IMR-90 (cell line): ENCODE measurements around the gene FSTL5. TPM values are rescaled to one million over a fixed set of nuclear protein-coding genes. Genes with fewer than 3 reads are reported as not detected.

Experiments
- ATAC-seq: fragments of 200-7000 bp; cut with Tn5 transposase; 2 replicates; pipeline ENCODE4 v1.9.1; 2020; ENCODE audit warnings: low read depth, mild to moderate bottlenecking, moderate library complexity
- BruUV-seq: library from RNA; stranded (reverse); fragments of 400-500 nt; replicated peaks from 2 replicates; lab custom pipeline; 2021; lab: Mats Ljungman, UMichigan
- CTCF ChIA-PET: fragments of 300-600 bp; formaldehyde crosslinking; extraction: SDS; loops from one replicate; lab custom pipeline; 2021; ENCODE audit warnings: antibody characterized with exemption; lab: Yijun Ruan, JAX
- POLR2A ChIA-PET: fragments of 300-600 bp; sonication (Branson Sonifier 250); formaldehyde crosslinking; loops from one replicate; lab custom pipeline; 2022; ENCODE audit warnings: antibody characterized with exemption; ENCODE audit not compliant: unreplicated experiment; lab: Charles Lee
- DNase-seq: peaks from one replicate; pipeline ENCODE4 v3.0.0; 2013
- H2AFZ ChIP-seq: replicated peaks from 2 replicates; pipeline ENCODE3; 2013; ENCODE audit warnings: low read length, mild to moderate bottlenecking; ENCODE audit not compliant: poor library complexity
- H2AK5ac ChIP-seq: 2 replicates; pipeline ENCODE4 v1.6.1; 2013; ENCODE audit warnings: low read depth, low read length, inconsistent platforms
- H2AK9ac ChIP-seq: replicated peaks from 2 replicates; pipeline ENCODE3; 2013; ENCODE audit warnings: mild to moderate bottlenecking, low read depth, low read length, moderate library complexity; ENCODE audit not compliant: poor library complexity
- H2BK120ac ChIP-seq: 2 replicates; pipeline ENCODE4 v1.6.1; 2013; ENCODE audit warnings: low read depth, low read length, inconsistent platforms
- H2BK15ac ChIP-seq: 3 replicates; pipeline ENCODE4 v1.6.1; 2013; ENCODE audit warnings: low read depth, low read length, inconsistent platforms
- H2BK20ac ChIP-seq: 2 replicates; pipeline ENCODE4 v1.6.1; 2013; ENCODE audit warnings: low read depth, mild to moderate bottlenecking, inconsistent platforms, low read length, moderate library complexity
- H2BK5ac ChIP-seq: 2 replicates; pipeline ENCODE4 v1.6.1; 2013; ENCODE audit warnings: mild to moderate bottlenecking, low read depth, low read length, inconsistent platforms; ENCODE audit not compliant: poor library complexity, severe bottlenecking
- H3K14ac ChIP-seq: replicated peaks from 2 replicates; pipeline ENCODE4 v1.6.1; 2013; ENCODE audit warnings: low read depth, low read length, inconsistent platforms
- H3K18ac ChIP-seq: 2 replicates; pipeline ENCODE4 v1.6.1; 2013; ENCODE audit warnings: low read depth, low read length, control low read depth
- H3K23ac ChIP-seq: 2 replicates; pipeline ENCODE4 v1.6.1; 2013; ENCODE audit warnings: low read depth, low read length, inconsistent platforms
- H3K27ac ChIP-seq: 2 replicates; pipeline ENCODE4 v1.5.1; 2013; ENCODE audit warnings: mild to moderate bottlenecking, control low read depth, low read length; ENCODE audit not compliant: insufficient read depth
- H3K27me3 ChIP-seq: 2 replicates; pipeline ENCODE4 v1.6.1; 2013; ENCODE audit warnings: low read length; ENCODE audit not compliant: control insufficient read depth, insufficient read depth
- H3K36me3 ChIP-seq: 2 replicates; pipeline ENCODE4 v1.6.1; 2013; ENCODE audit warnings: low read length, mixed read lengths; ENCODE audit not compliant: control insufficient read depth, insufficient read depth
- H3K4ac ChIP-seq: 2 replicates; pipeline ENCODE4 v1.6.1; 2013; ENCODE audit warnings: low read depth, low read length, inconsistent platforms
- H3K4me1 ChIP-seq: 2 replicates; pipeline ENCODE4 v1.6.1; 2013; ENCODE audit warnings: low read length, mixed read lengths; ENCODE audit not compliant: control insufficient read depth, insufficient read depth
- H3K4me2 ChIP-seq: 2 replicates; pipeline ENCODE4 v1.6.1; 2013; ENCODE audit warnings: low read depth, mild to moderate bottlenecking, control low read depth, low read length, moderate library complexity
- H3K4me3 ChIP-seq: 2 replicates; pipeline ENCODE4 v1.5.1; 2013; ENCODE audit warnings: low read depth, mild to moderate bottlenecking, control low read depth, low read length, moderate library complexity; ENCODE audit not compliant: insufficient read depth
- H3K56ac ChIP-seq: 2 replicates; pipeline ENCODE4 v1.6.1; 2013; ENCODE audit warnings: low read length, inconsistent platforms; ENCODE audit not compliant: insufficient read depth; ENCODE audit errors: extremely low read depth
- H3K79me1 ChIP-seq, 2 experiments: 2 replicates each; pipeline ENCODE4 v1.6.1; 2013; ENCODE audit warnings: low read length in 2 of 2, inconsistent platforms in 1 of 2, low read depth in 1 of 2
- H3K9ac ChIP-seq: 2 replicates; pipeline ENCODE4 v1.6.1; 2013; ENCODE audit warnings: low read depth, low read length, control low read depth
- H3K9me1 ChIP-seq: 2 replicates; pipeline ENCODE4 v1.6.1; 2013; ENCODE audit warnings: low read length, inconsistent platforms; ENCODE audit not compliant: insufficient read depth
- H3K9me3 ChIP-seq: 2 replicates; pipeline ENCODE4 v1.6.1; 2013; ENCODE audit warnings: low read length; ENCODE audit not compliant: control insufficient read depth, insufficient read depth
- H4K20me1 ChIP-seq: 2 replicates; pipeline ENCODE4 v1.6.1; 2013; ENCODE audit warnings: low read length, inconsistent platforms; ENCODE audit not compliant: insufficient read depth
- H4K5ac ChIP-seq: 2 replicates; pipeline ENCODE4 v1.6.1; 2013; ENCODE audit warnings: mild to moderate bottlenecking, low read depth, low read length, control low read depth
- H4K8ac ChIP-seq, 2 experiments: 2 replicates each; pipeline ENCODE4 v1.6.1; 2013; ENCODE audit warnings: low read depth in 2 of 2, low read length in 2 of 2, control low read depth in 1 of 2, inconsistent platforms in 1 of 2
- H4K91ac ChIP-seq: 2 replicates; pipeline ENCODE4 v1.6.1; 2013; ENCODE audit warnings: low read depth, low read length, inconsistent platforms; ENCODE audit not compliant: insufficient read depth
- CEBPB ChIP-seq: IDR thresholded peaks from 2 replicates; pipeline ENCODE4 v1.6.1; 2012; ENCODE audit warnings: low read depth, low read length, improper control_type of control experiment
- RCOR1 ChIP-seq: IDR thresholded peaks from 2 replicates; pipeline ENCODE4 v1.6.1; 2012; ENCODE audit warnings: mild to moderate bottlenecking, low read length, improper control_type of control experiment; ENCODE audit not compliant: insufficient replicate concordance
- WGBS, 2 experiments: methylation state at CpG; one replicate each; pipeline versions ENCODE4 v1.1.5 to v1.1.7; 2013; ENCODE audit warnings: missing lambda C conversion rate in 2 of 2; ENCODE audit not compliant: insufficient read length in 1 of 2; ENCODE audit errors: extremely low coverage in 2 of 2; 5-methylcytosine and 5-hydroxymethylcytosine counted together
- dilution Hi-C: fragments of 300-500 bp; cut with HindIII; formaldehyde crosslinking; loops from one replicate; pipeline ENCODE4 v1.14.3; 2018; ENCODE audit warnings: low sequenced_read_pairs; ENCODE audit not compliant: unreplicated experiment
- in situ Hi-C: fragments of 300-500 bp; cut with MboI; formaldehyde crosslinking; loops from 3 replicates; pipeline ENCODE4 v1.14.3; 2019; ENCODE audit warnings: low sequenced_read_pairs, inconsistent platforms, mixed read lengths
- intact Hi-C: fragments of 100-400 bp; cut with micrococcal nuclease; formaldehyde crosslinking; loops from 2 replicates; pipeline ENCODE4 v1.10.0; 2022
- polyA plus RNA-seq, 3 experiments: library from polyadenylated mRNA; depleted of rRNA; stranded (reverse); fragments of >200 nt; gene quantifications; 2 replicates each; pipeline ENCODE4 v1.2.3, GENCODE V29; 2012; ENCODE audit warnings: low replicate concordance in 1 of 3
- total RNA-seq: library from RNA; depleted of rRNA; stranded (reverse); fragments of >200 nt; gene quantifications from 2 replicates; pipeline ENCODE4 v1.2.3, GENCODE V29; 2012

The FSTL5 gene
- total and polyA plus RNA-seq, 2 of the 4 experiments (the other 2 are of a cell fraction): under 0.01 TPM; not detected in 1

DNA sequence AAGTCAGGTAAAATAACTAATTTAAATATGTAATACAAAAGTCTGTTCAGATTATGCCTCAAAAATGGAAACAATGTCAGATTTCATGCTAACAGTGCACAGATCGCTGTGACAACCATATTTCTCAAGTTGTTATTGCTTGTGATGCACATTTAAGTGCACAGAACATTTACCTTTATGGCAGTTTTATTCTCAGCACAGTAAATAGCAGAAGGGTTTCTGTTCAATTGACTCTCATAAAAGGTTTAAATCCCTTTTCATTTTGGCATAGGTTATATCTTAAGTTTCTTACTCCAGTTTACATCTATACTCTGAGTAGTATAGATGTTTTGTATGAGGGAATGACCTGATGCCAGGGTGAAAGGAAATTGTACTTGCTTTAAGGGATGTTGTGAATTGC, 247.8 kb downstream of the FSTL5 start:
- no peak overlapping the region for H3K23ac ChIP-seq
- intact Hi-C loops (no loop called here), in situ Hi-C loops (no loop called here), dilution Hi-C loops (no loop called here)
- ChIA-PET CTCF (no interaction called here), POLR2A (no interaction called here)
- no peak overlapping the region for H3K27ac ChIP-seq
- H2AK9ac ChIP-seq: no peak overlapping the region
- no peak overlapping the region for H3K9ac ChIP-seq
- H2BK120ac ChIP-seq: no peak overlapping the region
- no peak overlapping the region for H3K18ac ChIP-seq
- H4K5ac ChIP-seq: no peak overlapping the region
- DNase-seq (no peak), ATAC-seq (no peak)
- no peaks in the 10 kb centered on the region for H3K9me3 ChIP-seq
- BruUV-seq: no TSS peak
- H3K79me1 ChIP-seq: no peaks in the 10 kb centered on the region
- no peak overlapping the region for H4K8ac ChIP-seq
- H2BK5ac ChIP-seq: no peak overlapping the region
- no peaks in the 10 kb centered on the region for H3K27me3 ChIP-seq
- no peak overlapping the region for H2BK20ac ChIP-seq
- H4K91ac ChIP-seq: no peak overlapping the region
- no peaks in the 10 kb centered on the region for H3K4me1 ChIP-seq
- H3K36me3 ChIP-seq: no peaks in the 10 kb centered on the region
- H3K4ac ChIP-seq: no peak overlapping the region
- TF ChIP-seq CEBPB (no peak), RCOR1 (no peak)
- H4K20me1 ChIP-seq: no peaks in the 10 kb centered on the region
- H3K14ac ChIP-seq: no peak overlapping the region
- no peak overlapping the region for H3K4me2 ChIP-seq
- no peak overlapping the region for H2AK5ac ChIP-seq
- H2BK15ac ChIP-seq: no peak overlapping the region
- H3K4me3 ChIP-seq: no peak overlapping the region
- no CpG with 5 or more reads among the region's 1 CpG for WGBS, 2 experiments
- no peaks in the 10 kb centered on the region for H3K9me1 ChIP-seq
- no peak overlapping the region for H2AFZ ChIP-seq
- H3K56ac ChIP-seq: no peak overlapping the region
